ENCODE data around the gene FBXL3. TPM values are rescaled to one million over a fixed set of nuclear protein-coding genes. Genes with fewer than 3 reads are reported as not detected.

The FBXL3 gene
- total RNA-seq, 1 experiment from 2014 or later, result 16.7 TPM

GRCh38 chr13:77053192-77053591 lies 26.2 kb upstream of the FBXL3 start:
- Histone ChIP-seq H3K56ac (ENCODE audit: insufficient read length, low read depth, low read length) (no peak overlapping the region), H3K27me3 (ENCODE audit: insufficient read depth, low read length) (no peaks in the 10 kb centered on the region), H2BK120ac (ENCODE audit: low read depth, low read length, poor library complexity, severe bottlenecking) (no peak overlapping the region), H2BK12ac (ENCODE audit: insufficient read length, low read depth, low read length) (no peak overlapping the region), H4K5ac (ENCODE audit: insufficient read length, low read depth, low read length) (no peak overlapping the region), H3K18ac (ENCODE audit: insufficient read length, low read depth, low read length) (no peak overlapping the region), H2AK5ac (ENCODE audit: insufficient read length, low read length) (no peak overlapping the region), H4K91ac (ENCODE audit: insufficient read length, low read depth, low read length) (no peak overlapping the region), H2AFZ (ENCODE audit: low read length) (no peak overlapping the region), H3K4me1 (ENCODE audit: insufficient read depth, low read length) (peaks cover 5% of the 10 kb centered on the region; the same call in 1 of the 2 replicates), H3K23me2 (ENCODE audit: insufficient read length, low read depth, low read length, poor library complexity, severe bottlenecking) (no peaks in the 10 kb centered on the region), H3K9me3 (ENCODE audit: control insufficient read depth, low read depth, low read length) (no peaks in the 10 kb centered on the region), H3K27ac (ENCODE audit: insufficient read length, low read depth, low read length) (no peak overlapping the region), H2BK15ac (ENCODE audit: low read depth, low read length) (no peak overlapping the region), H2BK5ac (ENCODE audit: insufficient read length, low read length) (no peak overlapping the region), H3K79me2 (ENCODE audit: insufficient read depth, low read length) (no peaks in the 10 kb centered on the region), H3T11ph (ENCODE audit: low read length) (no peak overlapping the region), H3K9ac (ENCODE audit: extremely low read depth, insufficient read length, low read length) (no peak overlapping the region), H3K14ac (ENCODE audit: insufficient read depth, low read length) (no peak overlapping the region), H4K8ac (replicated peaks; ENCODE audit: insufficient read length, low read depth, low read length) (no peak overlapping the region), H3K4me2 (ENCODE audit: insufficient read depth, insufficient read length, low read length) (no peak overlapping the region), H4K20me1 (ENCODE audit: control insufficient read depth, insufficient read depth, insufficient read length) (no peaks in the 10 kb centered on the region), H3K23ac (ENCODE audit: insufficient read length, low read depth, low read length) (no peak overlapping the region), H2BK20ac (ENCODE audit: low read depth, low read length, poor library complexity, severe bottlenecking) (no peak overlapping the region), H3K79me1 (ENCODE audit: insufficient read depth, low read depth, low read length, poor library complexity, severe bottlenecking) (no peaks in the 10 kb centered on the region), H3K4ac (ENCODE audit: low read depth, low read length) (no peak overlapping the region)
- DNase-seq, result no peak
- H3K4me1 Mint-ChIP-seq, result peaks cover 21 to 25% of the 10 kb centered on the region in 2 experiments
- no peak overlapping the region for H3K4me3 Mint-ChIP-seq
- no CpG with 5 or more reads among the region's 4 CpGs for WGBS (ENCODE audit: extremely low coverage, insufficient read length, low lambda C conversion rate)
- no peak overlapping the region for H3K27ac Mint-ChIP-seq
- no peaks in the 10 kb centered on the region for H3K27me3 Mint-ChIP-seq (ENCODE audit: low read depth)
- H3K36me3 Mint-ChIP-seq (ENCODE audit: insufficient read depth in 1 of 3, low read depth in 3 of 3), result peaks cover 13 to 53% (median 38%) of the 10 kb centered on the region in 3 experiments; a peak in 6 of 7 replicates
- TF ChIP-seq, protein P1, sequence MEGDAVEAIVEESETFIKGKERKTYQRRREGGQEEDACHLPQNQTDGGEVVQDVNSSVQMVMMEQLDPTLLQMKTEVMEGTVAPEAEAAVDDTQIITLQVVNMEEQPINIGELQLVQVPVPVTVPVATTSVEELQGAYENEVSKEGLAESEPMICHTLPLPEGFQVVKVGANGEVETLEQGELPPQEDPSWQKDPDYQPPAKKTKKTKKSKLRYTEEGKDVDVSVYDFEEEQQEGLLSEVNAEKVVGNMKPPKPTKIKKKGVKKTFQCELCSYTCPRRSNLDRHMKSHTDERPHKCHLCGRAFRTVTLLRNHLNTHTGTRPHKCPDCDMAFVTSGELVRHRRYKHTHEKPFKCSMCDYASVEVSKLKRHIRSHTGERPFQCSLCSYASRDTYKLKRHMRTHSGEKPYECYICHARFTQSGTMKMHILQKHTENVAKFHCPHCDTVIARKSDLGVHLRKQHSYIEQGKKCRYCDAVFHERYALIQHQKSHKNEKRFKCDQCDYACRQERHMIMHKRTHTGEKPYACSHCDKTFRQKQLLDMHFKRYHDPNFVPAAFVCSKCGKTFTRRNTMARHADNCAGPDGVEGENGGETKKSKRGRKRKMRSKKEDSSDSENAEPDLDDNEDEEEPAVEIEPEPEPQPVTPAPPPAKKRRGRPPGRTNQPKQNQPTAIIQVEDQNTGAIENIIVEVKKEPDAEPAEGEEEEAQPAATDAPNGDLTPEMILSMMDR (conservative IDR thresholded peaks at IDR 0.05), result no peak
- no peaks in the 10 kb centered on the region; a peak in 1 of 5 replicates for H3K9me3 Mint-ChIP-seq

Measured in H9 (cell line).